NCI-H146 treated with DMSO at 0.1 percent for 48 hours (cell line): ENCODE measurements around the gene USP40.

ENCODE experiments used
- DNase-seq: peaks from one replicate; lab custom pipeline; 2025; ENCODE audit not compliant: unreplicated experiment; lab: John Stamatoyannopoulos, UW

USP40 gene

GRCh38 chr2:233563663-233564430, 2.7 kb downstream of the USP40 start:
- no peak for DNase-seq

DNA sequence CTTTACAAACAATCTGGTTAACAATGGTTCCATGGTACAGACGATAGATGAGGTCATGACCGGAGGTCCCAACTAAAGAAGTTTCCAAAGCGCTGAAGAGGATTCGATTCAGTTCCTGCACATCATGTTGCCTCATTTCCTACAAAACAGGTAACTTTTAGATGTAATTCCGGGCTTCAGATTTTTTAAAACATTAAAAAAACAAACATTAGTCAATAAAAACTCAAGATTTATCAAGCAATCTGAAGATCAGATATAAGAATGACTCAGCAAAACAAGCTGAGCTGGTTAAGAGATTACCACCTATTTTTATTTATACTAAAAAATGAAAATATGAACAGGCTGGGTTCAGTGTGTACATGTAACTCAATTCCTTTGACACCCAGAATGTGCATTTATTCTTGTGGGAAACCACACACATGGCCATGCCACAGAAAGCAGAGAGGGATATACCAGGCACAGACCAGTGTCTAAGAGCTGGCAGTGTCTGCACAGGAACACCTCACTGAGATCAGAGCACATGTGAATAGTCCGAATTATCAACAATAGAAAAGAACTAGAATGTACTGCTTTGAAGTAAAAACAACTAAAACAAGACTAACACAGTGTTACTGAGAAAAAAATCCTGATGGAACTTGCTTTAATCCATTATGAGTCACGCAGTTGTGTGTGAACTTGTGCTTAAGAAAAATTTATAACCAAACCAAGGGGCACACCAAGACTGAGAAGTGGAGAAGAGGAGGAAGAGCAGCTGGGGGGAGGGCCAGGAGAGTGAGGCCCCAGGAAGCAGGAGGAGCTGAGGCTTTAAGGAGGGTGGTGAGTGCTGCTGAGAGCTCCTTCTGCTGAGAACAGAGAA, 9.5 kb downstream of the USP40 start:
- DNase-seq = no peak

DNA sequence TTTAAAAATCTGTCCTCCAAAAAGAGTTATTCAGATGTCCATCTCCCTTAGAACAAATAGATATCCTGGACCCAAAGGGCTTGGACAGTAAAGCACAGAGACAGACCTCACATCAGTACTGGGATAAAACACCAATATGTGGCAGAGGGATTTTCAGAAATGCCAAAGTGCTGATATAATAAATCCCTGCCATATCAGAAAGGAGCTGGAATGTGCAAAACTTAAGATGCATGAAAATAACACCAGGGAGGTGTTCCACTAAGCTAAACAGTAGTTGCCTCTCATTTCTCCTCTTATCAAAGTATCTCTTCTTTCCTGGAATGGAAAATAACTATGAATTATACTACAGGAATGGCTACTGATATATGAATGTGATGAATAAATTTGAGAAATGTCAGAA, 13.2 kb downstream of the USP40 start:
- DNase-seq = no peak

GRCh38 chr2:233551491-233551890, 15.1 kb downstream of the USP40 start:
- no peak for DNase-seq

- no peak for DNase-seq
Measured at GRCh38 chr2:233546774-233547173, 19.8 kb downstream of the USP40 start.

- no peak for DNase-seq
Measured at GRCh38 chr2:233546101-233546500, 20.5 kb downstream of the USP40 start.

- no peak for DNase-seq
Measured at GRCh38 chr2:233544200-233544610, 22.4 kb downstream of the USP40 start.

DNA sequence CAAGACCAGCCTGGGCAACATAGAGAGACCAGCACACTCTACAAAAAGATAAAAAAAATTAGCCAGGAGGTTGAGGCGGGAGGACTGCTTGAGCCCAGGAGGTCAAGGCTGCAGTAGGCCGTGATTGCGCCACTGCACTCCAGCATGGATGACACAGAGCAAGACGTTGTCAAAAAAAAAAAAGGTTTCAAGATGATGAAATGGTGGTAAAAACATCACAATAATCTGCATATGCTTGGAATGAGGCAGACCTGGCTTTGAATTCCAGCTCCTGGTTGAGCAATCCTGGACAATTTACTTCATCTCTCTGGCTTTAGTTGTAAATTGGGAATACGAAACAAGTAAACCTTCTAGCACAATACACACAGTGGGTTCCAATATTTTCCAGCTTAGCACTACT, 24.1 kb downstream of the USP40 start:
- DNase-seq = no peak

DNA sequence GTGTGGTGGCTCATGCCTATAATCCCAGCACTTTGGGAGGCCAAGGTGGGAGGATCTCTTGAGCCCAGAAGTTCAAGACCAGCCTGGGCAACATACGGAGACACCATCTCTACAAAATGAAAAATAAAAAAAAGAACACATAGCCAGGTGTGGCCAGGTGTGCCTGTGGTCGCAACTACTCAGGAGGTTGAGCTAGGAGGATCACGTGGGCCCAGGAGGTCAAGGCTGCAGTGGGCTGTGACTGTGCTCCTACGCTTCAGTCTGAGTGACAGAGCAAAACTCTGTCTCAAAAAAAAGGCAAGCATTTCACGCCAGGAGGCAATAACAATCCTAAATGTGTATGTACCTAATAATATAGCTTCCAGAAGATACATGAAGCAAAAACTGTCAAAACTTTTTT, 27.8 kb downstream of the USP40 start:
- DNase-seq = no peak

DNA sequence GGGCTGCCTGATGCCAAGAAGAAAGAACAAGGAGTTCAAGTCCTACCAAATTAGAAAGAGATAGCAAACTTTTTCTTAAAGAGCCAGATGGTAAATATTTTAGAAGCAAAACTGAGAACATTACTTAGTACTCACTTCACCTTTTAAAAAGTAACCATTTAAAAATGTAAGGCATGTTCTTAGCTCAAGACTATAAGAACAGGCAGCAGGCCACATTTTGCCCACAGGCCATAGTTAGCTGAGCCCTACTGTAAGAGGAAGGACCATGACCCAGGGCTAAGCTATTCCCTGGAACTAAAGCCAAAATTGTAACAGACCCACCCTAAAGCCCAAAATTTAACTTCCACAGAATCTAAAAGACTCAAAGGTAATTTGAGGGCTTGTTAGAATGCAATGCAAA, 31.3 kb downstream of the USP40 start:
- no peak for DNase-seq

GRCh38 chr2:233532971-233533370, 33.6 kb downstream of the USP40 start:
- DNase-seq = no peak

DNA sequence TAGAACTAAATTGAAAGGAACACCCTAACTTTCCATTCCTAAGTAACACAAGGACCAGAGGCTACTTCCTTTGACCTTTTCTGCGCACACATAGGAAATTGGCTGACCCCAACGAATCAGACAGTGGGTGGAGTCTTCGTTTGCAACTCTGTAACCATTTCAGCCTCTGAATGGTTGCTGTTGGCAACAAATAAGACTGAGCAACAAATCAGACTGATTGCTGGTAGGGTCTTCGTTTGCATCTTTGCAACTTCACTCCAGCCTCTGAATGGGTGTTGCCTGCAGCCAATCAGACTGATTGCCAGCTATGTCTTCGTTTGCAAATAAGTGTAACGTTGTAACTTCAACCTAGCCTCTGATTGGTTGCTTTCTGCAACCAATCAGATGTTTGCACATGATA, 34.6 kb downstream of the USP40 start:
- no peak for DNase-seq

DNA sequence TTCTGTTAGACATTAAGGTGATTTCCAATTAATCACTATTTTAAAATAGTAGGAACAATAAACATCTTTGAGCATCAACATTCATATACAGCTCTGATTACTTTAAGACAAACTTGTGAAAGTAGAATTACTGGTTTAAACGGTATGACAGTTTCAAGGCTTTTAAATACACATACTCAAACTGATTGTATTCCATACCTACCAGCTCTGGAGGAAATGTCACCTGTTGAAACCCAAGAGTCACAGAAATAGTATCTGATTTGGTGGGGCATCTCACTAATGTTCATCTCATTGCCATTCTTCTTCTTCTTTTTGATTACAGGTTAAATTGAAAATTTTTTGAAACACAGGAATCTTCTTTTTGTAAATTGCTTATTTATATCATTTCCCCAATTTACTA, 36.2 kb downstream of the USP40 start:
- DNase-seq = no peak

DNA sequence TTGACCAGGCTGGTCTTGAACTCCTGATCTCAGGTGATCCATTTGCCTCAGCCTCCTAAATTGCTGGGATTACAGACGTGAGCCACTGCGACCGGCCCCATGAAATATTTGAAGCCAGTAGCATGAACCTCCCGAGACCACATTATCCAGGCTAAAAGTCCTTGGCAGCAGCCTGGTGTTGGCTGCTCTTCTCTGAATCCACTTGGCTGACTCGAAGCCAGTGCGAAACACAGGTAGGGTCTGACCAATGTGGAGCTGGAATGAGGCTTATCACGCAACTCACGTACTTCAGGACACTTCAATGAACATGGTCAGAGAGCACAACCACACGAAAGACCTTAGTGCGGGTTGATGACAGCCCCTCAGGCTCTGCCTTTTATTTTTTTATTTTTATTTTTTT, 38.4 kb downstream of the USP40 start:
- no peak for DNase-seq

GRCh38 chr2:233525791-233526190, 40.8 kb downstream of the USP40 start:
- no peak for DNase-seq

GRCh38 chr2:233519787-233520611, 46.6 kb downstream of the USP40 start:
- no peak for DNase-seq

DNA sequence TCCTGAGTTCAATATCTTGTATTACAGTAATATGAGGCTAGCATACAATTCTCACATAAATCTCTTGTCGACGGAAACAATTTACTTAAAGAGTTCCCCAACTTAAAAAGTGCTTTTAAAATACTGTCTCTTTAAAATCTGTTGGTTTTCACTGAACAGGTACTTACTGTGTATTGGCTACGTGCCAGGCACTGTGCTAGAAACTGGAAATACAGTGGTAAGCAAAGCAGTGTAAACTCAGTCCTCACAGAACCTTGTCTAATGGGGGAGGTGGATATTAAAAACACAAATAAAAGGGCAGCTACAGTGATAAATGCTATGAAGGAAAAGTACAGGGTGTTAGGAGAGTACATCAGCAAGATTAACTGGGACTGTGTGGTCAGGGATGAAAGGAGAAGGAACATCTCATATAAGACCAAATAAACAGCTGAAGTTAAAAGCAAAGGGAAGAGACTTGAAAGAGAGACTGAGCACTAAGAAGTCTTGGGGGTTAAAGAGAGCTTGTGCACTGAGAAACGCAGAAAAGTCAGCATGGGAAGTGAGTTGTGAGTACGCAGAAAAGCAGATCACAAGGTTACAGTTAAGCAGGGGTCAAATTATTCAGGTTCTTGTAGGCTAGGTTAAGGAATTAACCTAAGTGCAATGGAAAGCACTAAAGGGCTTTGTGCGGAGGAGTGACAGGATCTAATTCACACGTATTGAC, 52.5 kb downstream of the USP40 start:
- DNase-seq = no peak

DNA sequence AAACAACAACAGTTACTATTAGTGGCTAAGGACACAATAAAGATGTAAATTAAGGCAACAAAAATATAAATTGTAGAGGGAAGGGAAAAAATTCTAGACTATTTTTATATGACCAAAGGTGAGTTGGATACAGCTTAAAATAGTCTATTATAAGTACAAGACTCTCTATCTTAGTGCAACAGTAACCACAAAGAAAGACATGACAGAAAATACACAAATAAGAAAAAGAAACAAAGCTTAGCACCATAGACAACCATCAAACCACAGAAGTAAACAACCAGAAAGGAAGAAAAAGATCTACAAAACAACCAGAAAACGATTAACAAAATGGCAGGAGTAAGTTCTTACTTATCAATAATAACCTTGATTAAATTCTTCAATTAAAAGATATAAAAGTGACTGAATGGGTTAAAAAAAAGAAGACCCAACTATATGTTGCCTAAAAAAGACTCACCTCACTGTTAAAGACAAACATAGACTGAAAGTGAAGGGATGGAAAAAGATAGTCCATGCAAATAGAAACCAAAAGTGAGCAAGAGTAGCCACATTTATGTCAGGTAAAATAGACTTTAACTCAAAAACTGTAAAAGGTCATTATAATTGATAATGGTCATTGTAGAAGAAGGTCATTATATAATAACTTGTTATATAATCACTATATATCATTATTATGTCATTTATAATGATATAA, 62.5 kb downstream of the USP40 start:
- no peak for DNase-seq

- DNase-seq = no peak
Measured at GRCh38 chr2:233503481-233503880, 63.1 kb downstream of the USP40 start.
